Stomach (tissue), 4 donors: ENCODE measurements around the gene GRIFIN.

Source experiments
- EP300 ChIP-seq: sonication (generic); formaldehyde crosslinking; IDR thresholded peaks from one replicate; pipeline ENCODE4 v1.6.1; 2017; ENCODE audit warnings: antibody characterized with exemption
- POLR2A ChIP-seq, 4 donors: fragments of 450-650 bp; IDR thresholded peaks; one replicate each; pipeline ENCODE4 v1.6.1; 2016; ENCODE audit warnings: antibody characterized with exemption in 4 of 4, control low read depth in 2 of 4, mild to moderate bottlenecking in 1 of 4, moderate library complexity in 1 of 4
- POLR2AphosphoS5 ChIP-seq, 3 donors: sonication (generic); formaldehyde crosslinking; IDR thresholded peaks; one replicate each; pipeline ENCODE4 v1.6.1; 2016; ENCODE audit warnings: antibody characterized with exemption in 3 of 3
- TF ChIP-seq, protein P1 (sequence below), 7 experiments: fragments of 450-650 bp in 4 of 7; fragments of 200-600 bp in 3 of 7; sonication (generic) in 3 of 7; IDR thresholded peaks; one replicate each; pipeline ENCODE4 v1.5.1; 2016 to 2019; ENCODE audit warnings: antibody characterized with exemption in 7 of 7, control low read depth in 2 of 7, mild to moderate bottlenecking in 1 of 7

DNA sequence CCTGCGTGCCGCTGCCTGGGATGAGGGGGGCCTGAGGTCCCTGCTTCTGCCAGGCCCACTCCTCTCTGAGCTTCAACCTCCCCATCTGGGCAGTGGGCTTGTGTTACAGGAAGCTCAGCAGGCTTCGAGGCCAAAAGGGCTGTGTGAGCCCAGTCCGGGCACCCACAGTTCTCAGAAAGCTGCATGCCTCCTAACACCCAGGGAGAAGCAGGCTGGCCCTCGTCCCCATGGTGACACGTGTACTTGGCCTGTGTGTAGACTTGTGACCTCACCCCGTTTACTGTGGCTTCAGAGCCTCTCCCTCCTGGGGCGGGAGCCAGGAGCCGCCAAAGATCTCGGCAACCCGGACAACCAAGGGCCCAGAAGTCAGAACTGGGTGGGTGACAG, 2.2 kb upstream of the GRIFIN start:
- TF ChIP-seq, protein P1, sequence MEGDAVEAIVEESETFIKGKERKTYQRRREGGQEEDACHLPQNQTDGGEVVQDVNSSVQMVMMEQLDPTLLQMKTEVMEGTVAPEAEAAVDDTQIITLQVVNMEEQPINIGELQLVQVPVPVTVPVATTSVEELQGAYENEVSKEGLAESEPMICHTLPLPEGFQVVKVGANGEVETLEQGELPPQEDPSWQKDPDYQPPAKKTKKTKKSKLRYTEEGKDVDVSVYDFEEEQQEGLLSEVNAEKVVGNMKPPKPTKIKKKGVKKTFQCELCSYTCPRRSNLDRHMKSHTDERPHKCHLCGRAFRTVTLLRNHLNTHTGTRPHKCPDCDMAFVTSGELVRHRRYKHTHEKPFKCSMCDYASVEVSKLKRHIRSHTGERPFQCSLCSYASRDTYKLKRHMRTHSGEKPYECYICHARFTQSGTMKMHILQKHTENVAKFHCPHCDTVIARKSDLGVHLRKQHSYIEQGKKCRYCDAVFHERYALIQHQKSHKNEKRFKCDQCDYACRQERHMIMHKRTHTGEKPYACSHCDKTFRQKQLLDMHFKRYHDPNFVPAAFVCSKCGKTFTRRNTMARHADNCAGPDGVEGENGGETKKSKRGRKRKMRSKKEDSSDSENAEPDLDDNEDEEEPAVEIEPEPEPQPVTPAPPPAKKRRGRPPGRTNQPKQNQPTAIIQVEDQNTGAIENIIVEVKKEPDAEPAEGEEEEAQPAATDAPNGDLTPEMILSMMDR (IDR thresholded peaks at IDR 0.05): no peak
- TF ChIP-seq POLR2AphosphoS5 (IDR thresholded peaks at IDR 0.05): peak in 2 of 3 donors; percentile 24 to 30
- TF ChIP-seq EP300: no peak
- no peak for TF ChIP-seq POLR2A (IDR thresholded peaks at IDR 0.05)
